ENCODE data around the gene SEC14L2.

The SEC14L2 gene

DNA sequence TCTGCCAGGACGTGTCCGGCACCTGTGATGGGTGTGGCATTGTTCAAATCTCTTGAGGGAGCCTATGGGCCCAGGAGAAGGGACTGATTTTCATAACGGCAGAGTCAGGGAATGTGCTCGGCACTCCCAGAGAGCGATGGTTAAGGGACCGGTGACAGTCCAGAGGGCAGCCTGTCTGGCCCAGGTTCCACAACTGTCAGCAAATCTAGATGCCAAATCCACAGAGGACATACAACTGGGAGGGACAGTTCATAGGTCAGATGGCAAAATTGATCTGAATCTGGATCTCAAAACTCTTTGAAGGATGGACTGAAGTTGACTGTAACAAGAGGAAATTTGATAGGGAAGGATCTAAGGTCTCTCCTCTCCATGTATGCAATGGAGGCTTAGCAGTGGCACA lies 7.5 kb downstream of the SEC14L2 start:
- DNase-seq (ENCODE audit: low read depth in 2 of 2), result no peak

DNA sequence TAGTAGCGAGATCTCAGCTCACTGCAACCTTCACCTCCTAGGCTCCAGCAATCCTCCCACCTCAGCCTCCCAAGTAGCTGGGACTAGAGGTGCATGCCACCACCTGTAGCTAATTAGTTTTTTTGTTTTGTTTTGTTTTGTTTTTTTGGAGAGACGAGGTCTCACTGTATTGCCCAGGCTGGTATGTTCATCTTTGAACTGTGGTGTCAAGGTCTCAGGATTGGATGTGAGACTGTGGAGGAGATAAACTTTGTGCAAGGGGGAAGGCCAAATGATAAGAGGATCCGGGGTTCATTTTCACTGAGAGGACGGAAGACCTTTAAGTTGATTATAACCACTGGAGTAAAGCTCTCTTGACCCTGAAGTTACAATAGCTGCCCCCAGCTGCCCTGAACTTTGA lies 8.9 kb downstream of the SEC14L2 start:
- DNase-seq (ENCODE audit: low read depth in 2 of 2), result no peak

DNA sequence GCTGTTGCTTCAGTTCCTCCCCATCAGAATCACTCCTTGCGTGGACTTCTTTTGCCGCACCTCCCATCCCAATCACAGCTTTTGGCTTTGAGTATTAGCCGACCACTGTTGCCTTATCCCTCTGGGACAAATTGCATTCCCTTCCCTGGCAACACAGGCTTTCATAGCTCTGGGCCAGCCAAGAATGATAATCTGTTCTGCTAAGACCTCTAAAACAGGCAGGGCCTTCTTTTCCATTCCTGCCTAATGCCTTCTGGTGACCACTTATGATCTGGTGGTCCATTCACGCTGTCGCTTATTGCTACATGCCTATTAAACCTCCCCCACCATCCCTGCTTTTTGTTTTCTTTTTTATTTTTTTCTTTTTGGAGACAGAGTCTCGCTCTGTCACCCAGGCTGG lies 9.6 kb downstream of the SEC14L2 start:
- DNase-seq (ENCODE audit: low read depth in 2 of 2), result no peak

DNA sequence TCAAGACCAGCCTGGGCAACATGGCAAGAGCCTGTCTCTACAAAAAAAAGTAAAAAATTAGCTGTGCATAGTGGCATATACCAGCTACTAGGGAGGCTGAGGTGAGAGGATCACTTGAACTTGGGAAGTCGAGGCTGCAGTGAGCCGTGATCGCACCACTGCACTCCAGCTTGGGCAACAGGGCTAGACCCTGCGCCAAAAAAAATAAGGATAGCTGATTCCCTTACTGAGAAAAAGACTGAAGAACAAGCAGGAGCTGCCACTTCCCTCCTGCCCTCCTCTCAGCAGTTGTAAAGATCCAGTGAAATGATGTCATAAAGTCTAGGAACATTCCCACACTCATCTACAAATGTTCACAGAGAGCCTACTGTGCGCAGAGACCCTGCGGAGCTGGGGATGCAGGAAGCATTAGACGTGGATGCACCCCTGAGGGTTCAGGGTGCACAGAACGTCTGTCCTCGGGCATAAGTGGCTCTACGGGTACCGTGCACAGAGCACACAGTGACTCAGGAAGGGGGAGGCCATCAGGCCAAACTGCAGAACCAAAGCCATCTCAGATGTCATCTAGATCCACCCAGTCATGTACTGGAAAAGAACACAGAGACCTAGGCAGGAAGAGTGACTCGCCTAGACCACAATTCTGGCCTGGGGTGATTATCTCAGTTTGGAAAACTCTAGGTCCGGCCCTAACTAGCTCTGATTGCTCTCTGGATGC lies 11.7 kb downstream of the SEC14L2 start:
- no peak for DNase-seq (ENCODE audit: low read depth in 2 of 2)

DNA sequence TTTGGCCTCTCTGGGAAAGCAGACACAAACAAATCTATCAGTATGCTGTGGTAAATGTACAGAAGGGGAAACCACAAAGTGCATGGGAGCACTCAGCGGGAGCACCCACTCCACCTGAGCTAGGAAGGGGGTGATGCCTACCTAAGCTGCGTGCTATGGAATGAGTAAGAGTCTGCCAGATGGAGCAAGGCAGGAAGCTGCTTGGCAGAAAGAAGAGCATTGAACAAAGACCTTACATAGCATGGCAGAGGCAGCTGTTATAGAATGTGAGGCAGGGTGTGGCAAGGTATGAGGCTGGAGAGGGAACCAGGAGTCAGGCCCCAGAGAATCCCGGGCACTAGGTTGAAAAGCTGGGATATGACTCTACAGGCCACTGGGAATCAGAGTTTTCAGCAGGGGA lies 15.0 kb downstream of the SEC14L2 start:
- DNase-seq (ENCODE audit: low read depth in 2 of 2), result no peak

DNA sequence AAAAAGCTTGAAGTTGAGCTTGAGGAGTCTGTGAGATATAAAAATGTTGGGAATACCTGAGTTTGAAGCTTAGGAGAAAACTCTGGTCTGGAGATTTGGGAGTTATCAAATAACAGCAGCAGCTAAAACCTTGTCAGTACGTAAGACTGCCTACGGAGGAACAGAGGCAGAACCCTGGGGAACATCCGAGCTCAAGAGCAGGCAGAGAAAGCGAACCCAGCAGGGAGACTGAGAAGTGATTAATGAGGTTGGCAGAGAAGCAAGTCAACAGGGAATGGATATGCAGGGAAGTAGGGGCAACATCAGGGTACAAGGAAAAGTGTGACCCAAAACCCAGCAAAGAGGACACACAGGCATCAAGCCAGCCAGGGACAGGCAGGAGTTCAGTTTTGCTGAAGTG lies 16.2 kb downstream of the SEC14L2 start:
- DNase-seq (ENCODE audit: low read depth in 2 of 2), result no peak

DNA sequence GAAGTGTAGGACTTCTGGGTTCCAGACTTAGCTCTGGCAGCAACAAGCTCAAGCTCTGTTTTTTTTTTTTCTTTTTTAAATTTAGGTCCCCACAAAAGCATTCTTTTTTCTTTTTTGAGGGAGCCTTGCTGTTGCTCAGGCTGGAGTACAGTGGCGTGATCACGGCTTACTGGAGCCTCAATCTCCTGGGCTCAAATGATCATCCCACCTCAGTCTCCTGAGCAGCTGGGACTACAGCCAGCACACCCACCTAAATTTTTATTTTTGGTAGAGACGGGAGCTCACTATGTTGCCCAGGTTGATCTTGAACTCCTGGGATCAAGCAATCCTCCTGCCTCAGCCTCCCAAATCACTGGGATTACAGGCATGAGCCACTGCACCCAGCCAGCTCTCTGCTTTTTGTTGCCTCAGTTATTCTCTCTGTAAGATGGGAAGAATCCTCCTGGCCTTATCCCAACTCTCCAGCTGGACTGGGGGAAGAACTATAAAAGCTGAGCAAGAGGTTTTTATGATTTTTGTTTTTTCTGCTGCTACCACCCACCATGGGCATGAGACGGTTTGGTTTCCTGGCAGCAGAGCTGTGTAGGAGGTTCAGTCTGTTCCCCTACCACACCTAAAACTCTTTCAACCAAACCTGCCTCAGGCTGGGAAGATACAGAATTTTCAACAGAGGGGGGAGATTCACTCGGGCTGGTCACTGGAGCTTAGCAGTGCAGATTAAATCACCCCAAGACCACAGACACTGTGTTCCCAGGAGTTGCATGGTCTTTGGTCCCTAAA lies 17.1 kb downstream of the SEC14L2 start:
- no peak for DNase-seq (ENCODE audit: low read depth in 2 of 2)

DNA sequence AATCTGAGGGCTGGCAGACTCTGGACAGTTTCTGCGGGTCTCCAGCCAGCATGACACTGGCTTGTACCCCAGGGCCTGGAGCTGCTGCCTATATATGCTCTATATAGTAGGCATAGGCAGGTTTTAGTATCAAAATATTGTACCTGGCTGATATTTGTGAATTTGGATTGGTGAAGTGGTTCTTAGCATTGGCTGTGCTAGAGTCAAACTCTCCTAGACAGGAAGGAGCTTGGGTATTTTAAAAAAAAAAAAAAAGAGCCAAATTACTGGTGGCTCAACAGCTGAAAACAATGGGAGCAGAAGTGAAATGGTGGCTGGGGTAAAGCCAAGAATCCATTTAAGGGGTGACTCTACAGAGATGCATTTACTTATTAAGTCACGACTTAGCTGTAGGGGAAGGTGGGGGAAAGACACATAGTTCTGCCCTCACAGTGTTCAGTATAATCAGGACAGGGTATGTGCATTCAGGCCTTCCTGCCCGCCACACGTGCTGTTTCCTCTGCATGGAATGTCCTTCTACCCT lies 17.8 kb downstream of the SEC14L2 start:
- DNase-seq (ENCODE audit: low read depth in 2 of 2), result no peak

DNA sequence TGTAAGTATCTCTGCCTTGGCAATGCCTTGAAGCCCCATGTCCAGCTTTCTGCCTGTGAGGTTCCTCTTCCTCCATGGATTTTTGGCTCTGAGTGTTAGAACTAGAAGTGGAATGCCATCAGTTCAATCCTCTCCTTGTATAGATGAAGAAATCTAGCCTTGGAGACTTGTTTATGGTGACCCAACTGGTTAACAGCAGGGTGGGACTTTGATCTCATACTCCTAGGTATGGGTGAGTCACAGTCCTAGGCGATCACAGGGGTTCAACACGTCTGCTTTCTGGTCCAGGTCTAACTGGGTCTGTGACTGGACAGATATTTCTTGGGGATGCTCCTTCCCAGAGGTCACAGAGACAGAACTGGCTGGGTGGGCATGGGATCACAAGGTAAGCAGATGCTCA lies 19.6 kb downstream of the SEC14L2 start:
- DNase-seq (ENCODE audit: low read depth in 2 of 2), result no peak

DNA sequence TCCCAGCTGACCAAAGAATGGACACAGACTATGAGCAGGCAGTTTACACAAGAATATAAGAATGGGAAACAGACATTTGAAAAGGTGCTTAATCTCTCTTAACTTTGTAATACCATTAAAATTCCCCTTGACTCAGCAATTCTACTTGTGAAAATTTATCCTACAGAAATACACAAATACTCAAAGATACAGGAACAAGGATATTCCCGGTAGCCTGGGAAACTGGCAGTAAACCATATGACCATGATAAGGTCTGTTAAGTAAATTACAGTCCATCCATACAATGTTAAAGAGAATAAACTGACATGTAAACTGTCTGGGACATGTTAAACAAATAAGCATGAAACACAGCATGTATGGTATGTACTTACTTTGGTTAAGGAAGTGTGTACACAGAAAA lies 20.0 kb downstream of the SEC14L2 start:
- no peak for DNase-seq (ENCODE audit: low read depth in 2 of 2)

DNA sequence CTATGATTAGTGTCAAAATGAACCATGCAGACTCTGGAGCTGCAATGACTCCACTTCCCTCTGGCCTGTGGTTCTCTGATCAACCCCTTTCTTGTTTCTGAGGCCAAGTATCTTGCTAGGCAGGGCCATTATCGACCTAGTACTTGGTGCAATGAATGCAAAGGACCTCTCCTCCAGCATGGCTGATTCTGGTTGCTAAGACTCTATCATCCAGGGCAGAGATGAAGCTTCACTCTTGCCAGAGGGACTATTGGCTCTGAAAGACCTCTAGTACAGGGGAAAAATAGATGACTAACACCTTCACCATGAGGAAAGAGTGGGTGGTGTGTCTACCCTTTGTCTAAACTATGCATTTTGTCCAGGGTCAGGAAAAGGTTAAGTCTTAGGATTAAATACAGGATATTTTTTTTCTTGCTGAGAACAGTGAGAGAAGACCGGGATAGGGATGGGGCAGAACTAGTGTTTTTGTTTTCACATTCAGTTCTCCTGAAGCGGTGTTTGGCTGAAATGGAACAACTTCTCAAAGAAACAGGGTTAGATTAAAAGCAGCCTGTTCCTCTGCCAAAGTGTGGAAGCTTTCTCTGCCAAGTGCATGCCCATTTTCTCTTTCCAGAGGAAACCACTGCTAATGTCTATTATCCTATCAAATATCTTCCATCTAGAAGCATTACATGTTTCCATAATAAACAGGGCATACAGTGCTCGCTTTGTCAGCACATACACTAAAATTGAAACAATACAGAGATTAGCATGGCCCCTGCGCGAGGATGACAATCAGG lies 23.7 kb downstream of the SEC14L2 start:
- no peak for DNase-seq (ENCODE audit: low read depth in 2 of 2)

DNA sequence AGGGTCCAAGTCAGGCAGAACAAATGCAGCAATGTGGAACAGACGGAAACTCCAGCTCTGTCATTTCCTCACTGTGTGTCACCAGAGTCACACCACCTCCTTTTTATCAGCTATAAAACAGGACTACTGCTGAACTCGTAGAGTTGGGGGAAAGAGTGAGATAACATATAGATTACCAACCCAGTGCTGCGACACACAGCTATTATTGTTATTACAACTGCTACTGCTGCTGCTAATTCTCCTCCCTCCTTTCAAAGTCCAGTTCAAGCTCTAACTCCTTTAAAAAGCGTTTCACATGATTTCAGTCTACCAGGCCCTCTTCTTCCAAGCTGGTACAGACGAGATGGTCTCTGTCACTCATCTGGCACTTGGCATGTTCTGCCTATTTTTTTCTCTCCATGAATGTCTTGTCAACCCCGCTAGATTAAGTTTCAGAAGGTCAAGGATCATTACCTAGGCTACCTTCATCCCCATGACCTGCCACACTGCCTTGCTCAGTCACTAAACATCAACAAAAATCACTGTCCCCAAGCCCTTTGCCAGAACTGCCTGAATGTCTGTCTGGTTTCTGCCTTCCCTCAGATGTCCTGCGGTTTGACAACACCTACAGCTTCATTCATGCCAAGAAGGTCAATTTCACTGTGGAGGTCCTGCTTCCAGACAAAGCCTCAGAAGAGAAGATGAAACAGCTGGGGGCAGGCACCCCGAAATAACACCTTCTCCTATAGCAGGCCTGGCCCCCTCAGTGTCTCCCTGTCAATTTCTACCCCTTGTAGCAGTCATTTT lies 25.1 kb downstream of the SEC14L2 start:
- no peak for DNase-seq (ENCODE audit: low read depth in 2 of 2)

DNA sequence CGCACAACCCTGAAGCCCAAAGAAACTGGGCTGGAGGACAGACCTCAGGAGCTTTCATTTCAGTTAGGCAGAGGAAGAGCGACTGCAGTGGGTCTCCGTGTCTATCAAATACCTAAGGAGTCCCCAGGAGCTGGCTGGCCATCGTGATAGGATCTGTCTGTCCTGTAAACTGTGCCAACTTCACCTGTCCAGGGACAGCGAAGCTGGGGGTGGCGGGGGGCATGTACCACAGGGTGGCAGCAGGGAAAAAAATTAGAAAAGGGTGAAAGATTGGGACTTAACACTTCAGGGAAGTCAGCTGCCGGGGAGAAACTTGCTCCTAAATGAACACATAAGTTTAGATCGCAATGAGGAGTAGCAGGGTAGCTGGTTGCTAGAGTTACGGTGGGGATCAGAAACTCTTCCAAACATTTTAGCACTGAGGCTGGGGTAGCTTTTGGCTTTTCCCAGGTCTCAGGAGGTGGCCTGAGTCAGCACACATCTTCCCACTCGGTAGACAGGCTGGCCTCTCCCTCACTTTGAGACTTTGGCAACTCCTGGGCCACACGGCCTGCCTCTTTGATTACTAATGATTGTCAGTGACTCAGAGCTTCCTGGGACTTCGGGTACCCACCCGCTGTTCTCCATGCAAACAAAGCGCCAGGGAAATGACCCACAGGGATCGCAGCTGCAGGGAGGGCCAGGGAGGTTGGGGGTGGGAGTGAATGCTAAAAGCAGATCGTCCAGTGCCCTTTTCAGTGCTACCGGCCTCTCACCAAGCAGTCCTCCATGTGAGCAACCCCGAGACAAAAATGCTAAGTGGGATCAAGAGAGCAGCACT lies 25.9 kb downstream of the SEC14L2 start:
- DNase-seq (ENCODE audit: low read depth in 2 of 2), result peak in 1 of 2 donors; percentile 16

DNA sequence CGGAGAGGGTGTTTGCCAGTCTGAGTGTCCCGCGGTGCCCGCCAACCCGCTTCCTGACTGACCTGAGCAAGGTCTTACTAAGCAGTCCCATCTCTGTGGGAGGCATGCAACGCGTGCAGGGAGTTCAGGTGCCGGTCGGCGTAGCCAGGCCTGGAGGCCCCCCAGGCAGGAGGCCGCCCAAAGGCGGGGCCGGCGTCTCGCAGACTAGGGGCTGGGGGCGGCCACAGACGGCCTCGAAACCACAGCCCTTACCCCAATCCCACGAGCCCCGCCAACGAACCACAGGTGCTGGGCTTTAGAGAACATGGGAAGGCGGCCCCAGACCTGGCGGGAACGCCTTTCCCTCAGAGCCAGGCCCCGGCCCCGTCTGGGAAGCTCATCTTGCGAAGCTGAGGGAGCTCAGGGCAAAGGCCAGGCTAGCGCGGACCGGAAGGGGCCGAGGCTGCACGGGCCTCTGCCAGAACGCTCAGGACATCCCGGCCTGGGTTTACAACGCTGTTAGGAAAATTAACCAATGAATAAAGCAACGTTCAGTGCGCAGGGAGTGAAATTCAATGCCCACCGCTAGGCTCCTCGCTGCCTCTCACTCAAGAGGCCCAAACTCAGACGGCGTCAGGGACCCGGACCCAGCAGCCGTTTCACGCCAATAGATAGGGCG lies 26.6 kb downstream of the SEC14L2 start:
- DNase-seq (ENCODE audit: low read depth in 2 of 2), result peak in 1 of 2 donors; percentile 32

DNA sequence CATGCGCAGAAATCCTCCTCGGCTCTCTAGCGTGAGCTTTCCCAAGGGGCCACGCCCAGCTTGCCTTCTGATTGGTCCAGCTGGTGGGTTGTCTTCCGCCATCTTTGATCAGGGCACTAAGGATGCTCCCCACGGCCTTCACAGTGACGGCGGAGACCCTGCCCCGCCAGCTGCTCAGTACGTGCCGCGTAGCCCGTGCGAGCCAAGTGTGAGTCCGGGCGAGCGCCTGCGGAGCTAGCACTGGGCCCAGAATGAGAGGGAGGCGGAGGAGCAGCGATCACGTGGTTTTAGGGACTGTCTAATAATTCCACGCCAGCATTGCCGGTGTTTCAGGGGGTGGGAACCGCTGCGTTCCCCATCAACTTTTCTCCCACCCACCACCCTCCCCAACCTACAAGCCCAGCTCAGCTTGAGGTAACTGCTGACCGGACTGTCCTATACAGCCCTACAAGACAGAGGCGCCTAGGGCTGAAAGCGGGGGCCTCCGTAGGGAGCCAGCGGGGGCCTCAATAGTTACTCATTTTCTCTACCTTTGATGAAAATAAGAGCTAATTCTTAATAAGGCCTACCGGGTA lies 27.2 kb downstream of the SEC14L2 start:
- DNase-seq (ENCODE audit: low read depth in 2 of 2), result peak; percentile 91 to 97

DNA sequence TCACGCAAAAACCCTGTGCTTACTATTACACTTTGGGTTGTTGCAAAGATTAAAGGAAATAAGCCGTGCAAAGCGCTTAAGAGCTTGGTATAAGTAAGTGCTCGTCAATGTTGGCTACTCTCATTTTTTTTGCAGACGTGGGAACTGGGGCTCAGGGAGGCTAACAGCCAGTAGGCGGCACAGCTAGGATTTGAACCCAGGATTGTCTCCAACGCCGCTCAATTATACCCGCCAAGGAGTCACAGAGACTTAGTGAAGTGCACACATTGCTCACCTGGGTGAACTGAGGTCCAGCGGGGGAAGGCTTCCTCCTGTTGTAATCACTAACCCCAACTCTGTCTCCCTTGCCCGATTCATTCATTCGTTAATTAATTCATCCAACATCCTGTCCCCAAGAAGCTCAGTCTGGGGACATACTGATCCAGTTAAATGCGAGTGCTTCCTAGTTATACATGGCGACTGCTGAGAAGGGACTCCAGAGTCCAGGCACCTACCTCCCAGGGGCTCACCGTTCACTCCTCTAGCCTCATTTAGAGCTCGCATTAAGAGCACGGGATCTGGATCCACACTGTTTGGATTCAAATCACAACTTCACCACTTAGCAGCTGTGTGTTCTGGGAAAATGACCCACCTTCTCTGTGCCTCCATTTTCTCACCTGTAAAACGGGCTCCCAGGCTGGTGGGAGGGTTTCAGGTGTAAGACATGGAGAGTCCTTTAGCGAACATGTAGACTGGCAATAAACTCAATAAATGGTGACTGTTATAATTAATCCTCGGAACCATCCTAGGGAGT lies 27.9 kb downstream of the SEC14L2 start:
- no peak for DNase-seq (ENCODE audit: low read depth in 2 of 2)

DNA sequence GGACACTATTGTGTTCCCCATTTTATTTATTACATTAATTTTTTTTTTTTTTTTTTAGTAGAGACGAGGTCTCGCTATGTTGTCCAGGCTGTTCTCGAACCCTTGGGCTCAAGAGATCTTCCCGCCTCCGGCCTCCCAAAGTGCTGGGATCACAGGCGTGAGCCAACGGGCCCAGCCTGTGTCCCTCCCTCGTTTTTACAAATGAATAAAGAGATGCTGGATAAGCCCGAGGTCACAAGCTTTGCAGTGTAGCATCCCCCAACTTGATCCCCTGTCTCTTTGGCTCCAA lies 28.5 kb downstream of the SEC14L2 start:
- no peak for DNase-seq (ENCODE audit: low read depth in 2 of 2)

DNA sequence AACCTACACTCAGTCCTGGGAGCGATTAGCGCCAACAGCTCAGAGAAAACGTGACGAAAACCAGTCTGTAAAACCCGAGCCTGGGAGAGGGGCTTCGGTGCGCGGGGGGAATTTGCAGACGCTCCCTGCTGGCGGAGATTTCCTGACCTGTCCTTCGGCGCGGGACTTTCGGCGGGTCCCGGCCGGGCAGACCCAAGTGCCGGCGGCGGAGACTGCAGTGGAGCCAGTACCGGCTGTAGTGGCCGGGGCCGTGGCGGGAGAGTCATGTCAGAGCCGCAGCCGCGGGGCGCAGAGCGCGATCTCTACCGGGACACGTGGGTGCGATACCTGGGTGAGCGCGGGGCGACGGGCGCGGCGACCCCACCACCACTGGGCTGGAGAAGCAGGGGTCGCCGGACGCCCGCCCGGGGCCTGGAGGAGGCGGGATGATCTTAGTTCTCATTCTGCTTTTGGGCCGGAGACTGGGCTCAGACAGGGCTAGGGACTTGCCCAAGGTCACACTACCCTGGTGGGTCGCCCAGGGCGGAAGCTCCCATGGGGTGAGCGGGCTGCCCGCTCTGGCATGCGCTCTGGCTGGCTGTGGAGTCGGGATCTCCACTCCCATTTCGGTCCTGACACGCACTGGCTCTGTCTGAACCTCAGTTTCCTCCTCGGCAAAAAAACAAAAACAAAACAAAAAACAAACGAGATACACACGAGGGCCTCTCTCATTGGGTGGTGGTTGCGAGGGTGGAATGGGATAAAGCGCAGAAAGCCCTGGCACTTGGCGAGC lies 29.0 kb downstream of the SEC14L2 start, which contains the start of gene MTFP1:
MTFP1 (plus strand) TSS at position 153 of the 772 bp plus-strand sequence; CDS start at position 265, 112 bp downstream.
- DNase-seq (ENCODE audit: low read depth in 2 of 2), result peak in 1 of 2 donors; percentile 16

Measured in stimulated activated CD4-positive, alpha-beta T cell treated with anti-CD3 and anti-CD28 coated beads, Interleukin-1b, Interleukin-23, amount 100 ng/mL, for 1 hour (primary cell).